ENCODE results near the gene KLHL18. TPM values are rescaled to one million over a fixed set of nuclear protein-coding genes. Genes with fewer than 3 reads are reported as not detected.
"Not testable (repeated sequence)": the region's sequence is repeated elsewhere in the genome, so short reads cannot be mapped to it uniquely, and the experiment has no call there.

Gene KLHL18
- total RNA-seq, 2 experiments from 2014 or later = 42.2 to 48.6 TPM

- no peak overlapping the region for H3K4me3 Mint-ChIP-seq
- H3K36me3 Mint-ChIP-seq = no peaks in the 10 kb centered on the region
- H3K4me1 Mint-ChIP-seq = peaks cover 5% of the 10 kb centered on the region
- H3K27me3 Mint-ChIP-seq = no peaks in the 10 kb centered on the region
- H3K27ac Mint-ChIP-seq = no peak overlapping the region
- H3K9me3 Mint-ChIP-seq = no peaks in the 10 kb centered on the region
- DNase-seq = no peak
Observed at GRCh38 chr3:47265008-47265407, 17.7 kb upstream of the KLHL18 start.

- Mint-ChIP-seq H3K36me3 (no peaks in the 10 kb centered on the region), H3K9me3 (no peaks in the 10 kb centered on the region), H3K4me3 (no peak overlapping the region), H3K27me3 (no peaks in the 10 kb centered on the region), H3K27ac (no peak overlapping the region), H3K4me1 (peaks cover 5% of the 10 kb centered on the region)
- no peak for DNase-seq
Observed at GRCh38 chr3:47265725-47266428, 16.9 kb upstream of the KLHL18 start.

- H3K27me3 Mint-ChIP-seq = no peaks in the 10 kb centered on the region
- no peaks in the 10 kb centered on the region for H3K36me3 Mint-ChIP-seq
- H3K4me1 Mint-ChIP-seq = peaks cover 5% of the 10 kb centered on the region
- no peak overlapping the region for H3K27ac Mint-ChIP-seq
- H3K4me3 Mint-ChIP-seq = no peak overlapping the region
- DNase-seq = peak; percentile 55
- H3K9me3 Mint-ChIP-seq = no peaks in the 10 kb centered on the region
Observed at GRCh38 chr3:47266709-47267489, 15.8 kb upstream of the KLHL18 start.

- Mint-ChIP-seq H3K27me3 (no peaks in the 10 kb centered on the region), H3K36me3 (no peaks in the 10 kb centered on the region), H3K4me1 (peaks cover 5% of the 10 kb centered on the region), H3K9me3 (no peaks in the 10 kb centered on the region), H3K4me3 (no peak overlapping the region), H3K27ac (no peak overlapping the region)
- no peak for DNase-seq
Observed at GRCh38 chr3:47267490-47267824, 15.3 kb upstream of the KLHL18 start.

- no peaks in the 10 kb centered on the region for H3K9me3 Mint-ChIP-seq
- no peak overlapping the region for H3K27ac Mint-ChIP-seq
- H3K36me3 Mint-ChIP-seq = no peaks in the 10 kb centered on the region
- H3K27me3 Mint-ChIP-seq = no peaks in the 10 kb centered on the region
- peaks cover 5% of the 10 kb centered on the region for H3K4me1 Mint-ChIP-seq
- H3K4me3 Mint-ChIP-seq = no peak overlapping the region
- DNase-seq = no peak
Observed at GRCh38 chr3:47270526-47270925, 12.2 kb upstream of the KLHL18 start.

GRCh38 chr3:47273564-47273963, 9.2 kb upstream of the KLHL18 start:
- Mint-ChIP-seq H3K4me3 (no peak overlapping the region), H3K27me3 (no peaks in the 10 kb centered on the region), H3K9me3 (no peaks in the 10 kb centered on the region), H3K4me1 (no peaks in the 10 kb centered on the region), H3K27ac (no peak overlapping the region), H3K36me3 (no peaks in the 10 kb centered on the region)
- DNase-seq = no peak

- no peaks in the 10 kb centered on the region for H3K36me3 Mint-ChIP-seq
- no peak overlapping the region for H3K4me3 Mint-ChIP-seq
- no peak for DNase-seq
- no peaks in the 10 kb centered on the region for H3K4me1 Mint-ChIP-seq
- H3K9me3 Mint-ChIP-seq = no peaks in the 10 kb centered on the region
- no peaks in the 10 kb centered on the region for H3K27me3 Mint-ChIP-seq
- no peak overlapping the region for H3K27ac Mint-ChIP-seq
Observed at GRCh38 chr3:47274652-47275051, 8.1 kb upstream of the KLHL18 start.

GRCh38 chr3:47276558-47276957, 6.2 kb upstream of the KLHL18 start:
- Mint-ChIP-seq H3K27me3 (no peaks in the 10 kb centered on the region), H3K36me3 (no peaks in the 10 kb centered on the region), H3K4me3 (no peak overlapping the region), H3K27ac (no peak overlapping the region), H3K9me3 (no peaks in the 10 kb centered on the region), H3K4me1 (peaks cover 4% of the 10 kb centered on the region)
- no peak for DNase-seq

- H3K27ac Mint-ChIP-seq = no peak overlapping the region
- peaks cover 19% of the 10 kb centered on the region for H3K4me1 Mint-ChIP-seq
- H3K4me3 Mint-ChIP-seq = no peak overlapping the region
- H3K27me3 Mint-ChIP-seq = no peaks in the 10 kb centered on the region
- H3K36me3 Mint-ChIP-seq = peaks cover 19% of the 10 kb centered on the region
- H3K9me3 Mint-ChIP-seq = no peaks in the 10 kb centered on the region
- no peak for DNase-seq
Observed at GRCh38 chr3:47280519-47280918, 2.2 kb upstream of the KLHL18 start.

GRCh38 chr3:47283193-47283537, 421 bp downstream of the KLHL18 start:
- Mint-ChIP-seq H3K27ac (peak overlapping the region; percentile 99), H3K4me1 (peaks cover 31% of the 10 kb centered on the region), H3K27me3 (no peaks in the 10 kb centered on the region), H3K36me3 (peaks cover 19% of the 10 kb centered on the region), H3K4me3 (peak overlapping the region; percentile 100), H3K9me3 (no peaks in the 10 kb centered on the region)
- peak; percentile 26 for DNase-seq

- H3K9me3 Mint-ChIP-seq = no peaks in the 10 kb centered on the region
- peaks cover 31% of the 10 kb centered on the region for H3K4me1 Mint-ChIP-seq
- H3K4me3 Mint-ChIP-seq = peak overlapping the region; percentile 100
- peak overlapping the region; percentile 99 for H3K27ac Mint-ChIP-seq
- no peaks in the 10 kb centered on the region for H3K27me3 Mint-ChIP-seq
- peak; percentile 55 for DNase-seq
- H3K36me3 Mint-ChIP-seq = peaks cover 20% of the 10 kb centered on the region
Observed at GRCh38 chr3:47283591-47284364, 1.0 kb downstream of the KLHL18 start.

GRCh38 chr3:47288966-47289910, 6.5 kb downstream of the KLHL18 start:
- Mint-ChIP-seq H3K9me3 (no peaks in the 10 kb centered on the region), H3K27me3 (no peaks in the 10 kb centered on the region), H3K27ac (no peak overlapping the region), H3K4me3 (no peak overlapping the region), H3K4me1 (peaks cover 33% of the 10 kb centered on the region), H3K36me3 (peaks cover 27% of the 10 kb centered on the region)
- no peak for DNase-seq

- Mint-ChIP-seq H3K36me3 (peaks cover 16% of the 10 kb centered on the region), H3K4me1 (peaks cover 33% of the 10 kb centered on the region), H3K9me3 (no peaks in the 10 kb centered on the region), H3K4me3 (no peak overlapping the region), H3K27me3 (no peaks in the 10 kb centered on the region), H3K27ac (no peak overlapping the region)
- no peak for DNase-seq
Observed at GRCh38 chr3:47291158-47291753, 8.5 kb downstream of the KLHL18 start.

GRCh38 chr3:47291754-47292420, 9.1 kb downstream of the KLHL18 start:
- not testable (repeated sequence) for H3K4me3 Mint-ChIP-seq, H3K9me3 Mint-ChIP-seq, DNase-seq, H3K27ac Mint-ChIP-seq, H3K27me3 Mint-ChIP-seq
- Mint-ChIP-seq H3K36me3 (peaks cover 16% of the 10 kb centered on the region), H3K4me1 (peaks cover 33% of the 10 kb centered on the region)
